Cardiac fibroblast (primary cell): ENCODE measurements around the gene ALOX12B.

Experiments used
- DNase-seq, 2 donors: peaks; one replicate each; pipeline versions ENCODE4 v3.0.0 to v3.0.0-alpha.2; 2010; ENCODE audit warnings: low read depth in 2 of 2
- H3K4me3 ChIP-seq, 2 donors: replicated peaks in 1 of 2; 1 replicate in 1 of 2; 2 replicates in 1 of 2; pipeline ENCODE4 v1.5.1; 2011; ENCODE audit warnings: low read depth in 2 of 2, low read length in 2 of 2, mild to moderate bottlenecking in 2 of 2, moderate library complexity in 1 of 2
- CTCF ChIP-seq: IDR thresholded peaks from one replicate; pipeline ENCODE4 v1.5.1; 2011; ENCODE audit warnings: low read depth, mild to moderate bottlenecking, low read length, inconsistent platforms

ALOX12B gene

DNA sequence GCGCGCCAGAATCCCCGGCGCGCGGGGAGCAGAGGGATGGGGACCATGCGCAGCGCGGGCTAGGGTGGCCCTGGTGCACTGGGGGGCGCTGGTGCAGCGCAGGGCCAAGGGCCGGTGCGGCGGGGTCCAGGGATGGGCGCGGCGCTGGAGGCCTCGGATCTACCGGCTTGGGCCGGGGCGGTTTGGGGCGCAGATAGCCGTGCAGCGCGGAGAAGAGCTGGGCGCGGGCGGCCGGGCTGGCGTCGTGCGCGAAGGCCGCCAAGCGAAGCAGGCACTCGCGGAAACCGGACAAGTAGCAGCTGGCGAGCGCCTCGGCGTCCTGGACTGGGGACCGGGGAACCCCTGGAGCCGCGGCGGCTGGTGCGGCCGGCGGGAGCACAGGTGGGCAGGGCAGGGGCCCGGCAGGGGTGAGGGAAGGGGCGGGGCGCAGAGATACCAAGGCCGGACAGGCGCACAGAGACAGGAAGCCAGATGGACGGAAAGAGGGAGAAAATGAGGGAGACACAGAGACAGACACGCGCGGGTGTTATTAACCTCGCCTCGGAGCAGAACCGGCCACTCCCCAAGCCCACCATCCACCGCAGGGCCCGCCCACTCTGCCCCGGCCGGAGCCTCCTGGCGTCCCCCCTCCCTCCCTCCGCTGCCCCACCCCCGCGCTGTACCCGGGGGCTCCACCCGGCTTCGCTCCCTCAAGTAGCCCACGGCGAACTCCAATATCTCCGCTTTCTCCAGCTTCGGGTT is 34.3 kb upstream of the ALOX12B start:
- TF ChIP-seq CTCF = no peak
- DNase-seq = peak; percentile 61 to 66
- peak overlapping the region; percentile 53 to 70 for H3K4me3 ChIP-seq

- no peak for TF ChIP-seq CTCF
- peak overlapping the region; percentile 53 to 70 for H3K4me3 ChIP-seq
- no peak for DNase-seq
Measured at GRCh38 chr17:8121407-8121680, 33.8 kb upstream of the ALOX12B start.

GRCh38 chr17:8120520-8121406 is 33.2 kb upstream of the ALOX12B start:
- peak overlapping the region; percentile 53 to 70 for H3K4me3 ChIP-seq
- DNase-seq = peak; percentile 75 to 87
- TF ChIP-seq CTCF = peak; percentile 59

DNA sequence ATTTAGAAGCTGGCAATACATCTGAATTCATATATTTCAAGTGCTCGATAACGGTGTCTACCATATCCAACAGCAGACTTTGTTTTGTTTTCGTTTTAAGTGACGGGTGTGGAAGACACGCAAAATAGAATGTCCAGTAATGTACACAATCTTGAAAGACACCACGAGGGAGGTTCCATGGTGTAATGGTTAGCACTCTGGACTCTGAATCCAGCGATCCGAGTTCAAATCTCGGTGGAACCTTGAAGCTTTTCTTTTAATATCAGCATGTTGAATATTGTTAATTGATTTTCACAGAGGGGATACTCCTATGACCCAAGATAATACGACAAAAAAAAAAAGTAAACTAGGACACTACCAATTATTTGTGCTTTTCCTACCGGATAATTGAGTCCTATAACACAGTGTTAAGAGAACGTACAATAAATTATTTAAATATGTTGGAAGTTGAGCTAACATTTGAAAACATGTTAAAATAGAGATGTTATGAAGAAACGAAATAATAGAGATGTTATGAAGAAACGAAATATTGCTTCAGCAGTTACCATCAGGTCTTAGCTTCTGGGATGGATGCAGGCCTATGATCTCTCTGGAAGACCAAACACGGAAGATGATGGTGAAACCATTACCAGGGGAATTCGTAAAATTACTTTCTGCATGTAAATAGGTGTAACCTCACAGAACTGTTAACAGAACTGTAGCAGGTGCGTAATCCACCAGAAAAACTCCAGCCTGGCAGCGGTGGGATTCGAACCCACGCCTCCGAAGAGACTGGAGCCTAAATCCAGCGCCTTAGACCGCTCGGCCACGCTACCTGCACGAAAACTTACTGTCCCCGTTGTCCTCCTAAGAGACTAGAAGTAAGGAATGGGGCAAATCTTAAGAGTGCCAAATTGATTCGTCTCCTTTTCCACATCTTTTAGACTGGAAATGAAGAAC is 32.3 kb upstream of the ALOX12B start:
- peak; percentile 95 to 97 for DNase-seq
- H3K4me3 ChIP-seq = peak overlapping the region; percentile 62 to 70
- no peak for TF ChIP-seq CTCF

GRCh38 chr17:8118769-8119580 is 31.5 kb upstream of the ALOX12B start:
- peak; percentile 96 for TF ChIP-seq CTCF
- DNase-seq = peak; percentile 87 to 90
- peak overlapping the region; percentile 58 to 62 for H3K4me3 ChIP-seq
